GM23338 (cell line): ENCODE measurements around the gene TAL2. TPM values are rescaled to one million over a fixed set of nuclear protein-coding genes. Genes with fewer than 3 reads are reported as not detected.

ENCODE experiments used
- ATAC-seq: fragments of 200-7000 bp; cut with Tn5 transposase; 3 replicates; pipeline ENCODE4 v1.9.1; 2020
- DNase-seq: peaks from one replicate; pipeline ENCODE4 v3.0.0-alpha.2; 2015; ENCODE audit warnings: low spot score
- H2AFZ ChIP-seq: fragments of 200-600 bp; sonication (generic); 2 replicates; pipeline ENCODE4 v1.8.0; 2016; ENCODE audit warnings: antibody characterized with exemption, mild to moderate bottlenecking, moderate library complexity
- H3F3A ChIP-seq: fragments of 200-600 bp; sonication (generic); replicated peaks from 2 replicates; pipeline ENCODE4 v1.8.0; 2017; ENCODE audit warnings: antibody characterized with exemption, mixed run types, low read depth
- H3K27ac ChIP-seq: fragments of 200-600 bp; sonication (generic); 2 replicates; pipeline ENCODE4 v1.6.1; 2016; ENCODE audit warnings: low read depth
- H3K27me3 ChIP-seq: fragments of 200-600 bp; sonication (generic); 2 replicates; pipeline ENCODE4 v1.8.0; 2016; ENCODE audit warnings: mild to moderate bottlenecking, mixed run types, moderate library complexity; ENCODE audit not compliant: insufficient read depth
- H3K36me3 ChIP-seq: fragments of 200-600 bp; sonication (generic); 2 replicates; pipeline ENCODE4 v1.8.0; 2016; ENCODE audit warnings: mild to moderate bottlenecking; ENCODE audit not compliant: insufficient read depth
- H3K4me1 ChIP-seq: fragments of 200-600 bp; sonication (generic); 2 replicates; pipeline ENCODE4 v1.8.0; 2016; ENCODE audit warnings: mild to moderate bottlenecking, moderate library complexity; ENCODE audit not compliant: insufficient read depth
- H3K4me2 ChIP-seq: fragments of 200-600 bp; sonication (generic); 2 replicates; pipeline ENCODE4 v1.7.1; 2017; ENCODE audit warnings: mixed run types
- H3K4me3 ChIP-seq: fragments of 200-600 bp; sonication (generic); 2 replicates; pipeline ENCODE4 v1.6.1; 2016; ENCODE audit warnings: mixed run types
- H3K79me2 ChIP-seq: fragments of 200-600 bp; sonication (generic); replicated peaks from 2 replicates; pipeline ENCODE4 v1.8.0; 2017; ENCODE audit warnings: mild to moderate bottlenecking; ENCODE audit not compliant: insufficient read depth
- H3K9me2 ChIP-seq: fragments of 200-600 bp; sonication (generic); 2 replicates; pipeline ENCODE4 v1.8.0; 2017; ENCODE audit not compliant: insufficient read depth
- H4K20me1 ChIP-seq: fragments of 200-600 bp; sonication (generic); replicated peaks from 2 replicates; pipeline ENCODE4 v1.8.0; 2017; ENCODE audit warnings: mild to moderate bottlenecking; ENCODE audit not compliant: insufficient read depth
- H3K27ac Mint-ChIP-seq: 2 replicates; pipeline ENCODE4 v1.8.0; 2020; ENCODE audit warnings: inconsistent platforms, mild to moderate bottlenecking, moderate library complexity, mixed read lengths
- H3K27me3 Mint-ChIP-seq: 3 replicates; pipeline ENCODE4 v1.8.0; 2022; ENCODE audit warnings: low read depth, mild to moderate bottlenecking, moderate library complexity, mixed read lengths, inconsistent platforms; ENCODE audit not compliant: insufficient read depth, poor library complexity
- H3K36me3 Mint-ChIP-seq: 3 replicates; pipeline ENCODE4 v1.8.0; 2021; ENCODE audit warnings: low read depth, mild to moderate bottlenecking, inconsistent platforms, moderate library complexity, mixed read lengths
- H3K4me1 Mint-ChIP-seq: 3 replicates; pipeline ENCODE4 v1.8.0; 2020; ENCODE audit warnings: mild to moderate bottlenecking, inconsistent platforms, mixed read lengths
- H3K4me3 Mint-ChIP-seq: 3 replicates; pipeline ENCODE4 v1.8.0; 2021; ENCODE audit warnings: moderate library complexity, mild to moderate bottlenecking, inconsistent platforms, mixed read lengths
- H3K9me3 Mint-ChIP-seq: 3 replicates; pipeline ENCODE4 v1.8.0; 2020; ENCODE audit warnings: moderate library complexity, mild to moderate bottlenecking, inconsistent platforms, mixed read lengths
- CREB1 ChIP-seq: fragments of 250-450 bp; sonication (Bioruptor Pico); IDR thresholded peaks from 2 replicates; pipeline ENCODE4 v1.5.0; 2020; ENCODE audit warnings: low read depth, mild to moderate bottlenecking, moderate library complexity
- EZH2 ChIP-seq: fragments of 200-600 bp; sonication (generic); IDR thresholded peaks from one replicate; pipeline ENCODE4 v1.8.0; 2017; ENCODE audit warnings: antibody characterized with exemption, mild to moderate bottlenecking, low read depth; ENCODE audit not compliant: unreplicated experiment
- EZH2phosphoT487 ChIP-seq: fragments of 200-600 bp; sonication (generic); IDR thresholded peaks from one replicate; pipeline ENCODE4 v1.8.1; 2018; ENCODE audit warnings: antibody characterized with exemption; ENCODE audit not compliant: unreplicated experiment
- JUNB ChIP-seq: IDR thresholded peaks from one replicate; pipeline ENCODE4 v1.6.1; 2016; ENCODE audit warnings: antibody characterized with exemption; ENCODE audit not compliant: unreplicated experiment
- NANOG ChIP-seq: IDR thresholded peaks from 2 replicates; pipeline ENCODE4 v1.6.1; 2016; ENCODE audit warnings: antibody characterized with exemption, borderline replicate concordance
- POLR2AphosphoS5 ChIP-seq: IDR thresholded peaks from 2 replicates; pipeline ENCODE4 v1.6.1; 2016; ENCODE audit warnings: antibody characterized with exemption, low read depth
- STAT1 ChIP-seq: IDR thresholded peaks from one replicate; pipeline ENCODE4 v1.6.1; 2016; ENCODE audit warnings: antibody characterized with exemption; ENCODE audit not compliant: unreplicated experiment
- ZNF114 ChIP-seq: fragments of 250-450 bp; sonication (Bioruptor Pico); IDR thresholded peaks from 2 replicates; pipeline ENCODE4 v1.5.0; 2020; ENCODE audit warnings: mild to moderate bottlenecking, moderate library complexity
- ZNF331 ChIP-seq: fragments of 250-450 bp; sonication (Bioruptor Pico); IDR thresholded peaks from 2 replicates; pipeline ENCODE4 v1.5.0; 2020; ENCODE audit warnings: low read depth, mild to moderate bottlenecking, moderate library complexity
- polyA plus RNA-seq: library from polyadenylated mRNA; unstranded; fragments of >200 nt; fragmentation: Nextera tagmentation; extraction: Ambion mirVana; gene quantifications from 2 replicates; pipeline ENCODE4 v1.2.1, GENCODE V29; 2016
- total RNA-seq: library from RNA; depleted of rRNA; stranded (reverse); fragments of >200 nt; shearing (Covaris generic); gene quantifications from 2 replicates; pipeline ENCODE4 v1.2.3, GENCODE V29; 2014
- TF ChIP-seq, protein P1 (sequence below): IDR thresholded peaks from 2 replicates; pipeline ENCODE4 v1.6.1; 2016; ENCODE audit warnings: antibody characterized with exemption
- TF ChIP-seq, protein P2 (sequence below), 2 experiments: fragments of 200-600 bp in 1 of 2; sonication (generic) in 1 of 2; conservative IDR thresholded peaks; 2 replicates each; pipeline versions ENCODE4 v1.5.1 to v1.6.1; 2016 to 2017; ENCODE audit warnings: antibody characterized with exemption in 2 of 2, low read depth in 2 of 2, mild to moderate bottlenecking in 2 of 2, moderate library complexity in 1 of 2

Gene TAL2
- total and polyA plus RNA-seq, 2 experiments from 2014 or later, result 0.79 TPM; not detected in 1

DNA sequence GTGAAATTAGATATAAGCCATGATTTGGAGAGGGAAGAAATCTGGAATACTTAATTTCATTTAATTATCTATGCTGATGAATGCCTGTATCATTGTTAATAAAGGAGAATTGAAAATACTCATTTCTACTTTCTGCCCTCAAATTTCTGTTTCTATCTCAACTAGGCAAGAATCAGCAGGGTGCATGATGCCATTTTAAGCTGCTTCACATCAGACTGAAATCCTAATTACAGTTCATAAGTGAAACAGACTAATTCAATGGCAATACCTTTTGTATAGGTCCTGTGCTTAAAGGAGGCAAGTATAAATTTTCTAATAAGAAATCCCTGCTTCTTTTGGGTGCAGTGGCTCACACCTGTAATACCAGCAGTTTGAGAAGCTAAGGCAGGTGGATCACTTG is 22.3 kb upstream of the TAL2 start:
- Histone ChIP-seq H3K79me2 (no peaks in the 10 kb centered on the region), H3K27me3 (no peaks in the 10 kb centered on the region), H3K36me3 (no peaks in the 10 kb centered on the region), H4K20me1 (no peaks in the 10 kb centered on the region), H2AFZ (no peak overlapping the region), H3F3A (no peaks in the 10 kb centered on the region), H3K27ac (no peak overlapping the region), H3K4me3 (no peak overlapping the region), H3K9me2 (peaks cover 5% of the 10 kb centered on the region; the same call in 1 of the 2 replicates), H3K4me1 (no peaks in the 10 kb centered on the region), H3K4me2 (no peak overlapping the region)
- no peak for DNase-seq
- Mint-ChIP-seq H3K4me1 (no peaks in the 10 kb centered on the region), H3K27me3 (no peaks in the 10 kb centered on the region), H3K36me3 (no peaks in the 10 kb centered on the region), H3K27ac (no peak overlapping the region), H3K9me3 (no peaks in the 10 kb centered on the region), H3K4me3 (no peak overlapping the region)
- no peak for ATAC-seq
- TF ChIP-seq CREB1 (no peak), ZNF114 (CRISPR knock-in tag) (no peak), POLR2AphosphoS5 (no peak), JUNB (no peak), STAT1 (no peak), EZH2 (no peak), EZH2phosphoT487 (no peak), ZNF331 (CRISPR knock-in tag) (no peak)
- TF ChIP-seq, protein P1, sequence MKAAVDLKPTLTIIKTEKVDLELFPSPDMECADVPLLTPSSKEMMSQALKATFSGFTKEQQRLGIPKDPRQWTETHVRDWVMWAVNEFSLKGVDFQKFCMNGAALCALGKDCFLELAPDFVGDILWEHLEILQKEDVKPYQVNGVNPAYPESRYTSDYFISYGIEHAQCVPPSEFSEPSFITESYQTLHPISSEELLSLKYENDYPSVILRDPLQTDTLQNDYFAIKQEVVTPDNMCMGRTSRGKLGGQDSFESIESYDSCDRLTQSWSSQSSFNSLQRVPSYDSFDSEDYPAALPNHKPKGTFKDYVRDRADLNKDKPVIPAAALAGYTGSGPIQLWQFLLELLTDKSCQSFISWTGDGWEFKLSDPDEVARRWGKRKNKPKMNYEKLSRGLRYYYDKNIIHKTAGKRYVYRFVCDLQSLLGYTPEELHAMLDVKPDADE, result no peak

DNA sequence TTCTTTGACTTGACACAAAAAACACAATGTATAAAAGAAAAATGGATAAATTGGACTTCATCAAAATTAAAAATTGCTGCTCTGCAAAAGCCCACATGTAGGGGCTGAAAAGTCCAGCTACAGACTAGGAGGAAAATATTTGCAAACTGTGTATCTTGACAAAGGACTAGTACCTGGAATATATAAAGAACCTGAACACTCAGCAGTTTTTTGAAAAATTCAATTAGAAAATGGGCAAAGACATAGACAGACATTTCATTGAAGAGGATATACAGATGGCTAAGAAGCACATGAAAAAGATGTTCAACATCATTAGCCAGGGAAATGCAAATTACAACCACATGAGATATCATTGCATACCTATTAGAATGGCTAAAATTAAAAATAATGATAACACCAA is 18.5 kb upstream of the TAL2 start:
- H3K4me2 ChIP-seq, result no peak overlapping the region
- H3K79me2 ChIP-seq, result no peaks in the 10 kb centered on the region
- H3K27ac ChIP-seq, result no peak overlapping the region
- no peaks in the 10 kb centered on the region for H3K36me3 ChIP-seq
- ATAC-seq (no peak), DNase-seq (no peak)
- Mint-ChIP-seq H3K9me3 (no peaks in the 10 kb centered on the region), H3K36me3 (no peaks in the 10 kb centered on the region), H3K27ac (no peak overlapping the region), H3K27me3 (peaks cover 2% of the 10 kb centered on the region), H3K4me1 (peaks cover 4% of the 10 kb centered on the region; the same call in 1 of the 3 replicates), H3K4me3 (no peak overlapping the region)
- H3K9me2 ChIP-seq, result peaks cover 5% of the 10 kb centered on the region; the same call in 1 of the 2 replicates
- H3K4me3 ChIP-seq, result no peak overlapping the region
- no peaks in the 10 kb centered on the region for H3K4me1 ChIP-seq
- no peaks in the 10 kb centered on the region for H3F3A ChIP-seq
- no peaks in the 10 kb centered on the region for H3K27me3 ChIP-seq
- H2AFZ ChIP-seq, result no peak overlapping the region
- no peaks in the 10 kb centered on the region for H4K20me1 ChIP-seq
- TF ChIP-seq, protein P2, sequence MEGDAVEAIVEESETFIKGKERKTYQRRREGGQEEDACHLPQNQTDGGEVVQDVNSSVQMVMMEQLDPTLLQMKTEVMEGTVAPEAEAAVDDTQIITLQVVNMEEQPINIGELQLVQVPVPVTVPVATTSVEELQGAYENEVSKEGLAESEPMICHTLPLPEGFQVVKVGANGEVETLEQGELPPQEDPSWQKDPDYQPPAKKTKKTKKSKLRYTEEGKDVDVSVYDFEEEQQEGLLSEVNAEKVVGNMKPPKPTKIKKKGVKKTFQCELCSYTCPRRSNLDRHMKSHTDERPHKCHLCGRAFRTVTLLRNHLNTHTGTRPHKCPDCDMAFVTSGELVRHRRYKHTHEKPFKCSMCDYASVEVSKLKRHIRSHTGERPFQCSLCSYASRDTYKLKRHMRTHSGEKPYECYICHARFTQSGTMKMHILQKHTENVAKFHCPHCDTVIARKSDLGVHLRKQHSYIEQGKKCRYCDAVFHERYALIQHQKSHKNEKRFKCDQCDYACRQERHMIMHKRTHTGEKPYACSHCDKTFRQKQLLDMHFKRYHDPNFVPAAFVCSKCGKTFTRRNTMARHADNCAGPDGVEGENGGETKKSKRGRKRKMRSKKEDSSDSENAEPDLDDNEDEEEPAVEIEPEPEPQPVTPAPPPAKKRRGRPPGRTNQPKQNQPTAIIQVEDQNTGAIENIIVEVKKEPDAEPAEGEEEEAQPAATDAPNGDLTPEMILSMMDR (conservative IDR thresholded peaks at IDR 0.05; ENCODE audit: low read depth in 2 of 2), result no peak
- TF ChIP-seq ZNF114 (CRISPR knock-in tag) (no peak), JUNB (no peak), CREB1 (no peak), NANOG (no peak), EZH2 (no peak), STAT1 (no peak), POLR2AphosphoS5 (no peak), ZNF331 (CRISPR knock-in tag) (no peak)
- TF ChIP-seq, protein P1, result no peak
